ENCODE measurements around the gene MSRB1.

Gene MSRB1, protein sequence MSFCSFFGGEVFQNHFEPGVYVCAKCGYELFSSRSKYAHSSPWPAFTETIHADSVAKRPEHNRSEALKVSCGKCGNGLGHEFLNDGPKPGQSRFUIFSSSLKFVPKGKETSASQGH

DNA sequence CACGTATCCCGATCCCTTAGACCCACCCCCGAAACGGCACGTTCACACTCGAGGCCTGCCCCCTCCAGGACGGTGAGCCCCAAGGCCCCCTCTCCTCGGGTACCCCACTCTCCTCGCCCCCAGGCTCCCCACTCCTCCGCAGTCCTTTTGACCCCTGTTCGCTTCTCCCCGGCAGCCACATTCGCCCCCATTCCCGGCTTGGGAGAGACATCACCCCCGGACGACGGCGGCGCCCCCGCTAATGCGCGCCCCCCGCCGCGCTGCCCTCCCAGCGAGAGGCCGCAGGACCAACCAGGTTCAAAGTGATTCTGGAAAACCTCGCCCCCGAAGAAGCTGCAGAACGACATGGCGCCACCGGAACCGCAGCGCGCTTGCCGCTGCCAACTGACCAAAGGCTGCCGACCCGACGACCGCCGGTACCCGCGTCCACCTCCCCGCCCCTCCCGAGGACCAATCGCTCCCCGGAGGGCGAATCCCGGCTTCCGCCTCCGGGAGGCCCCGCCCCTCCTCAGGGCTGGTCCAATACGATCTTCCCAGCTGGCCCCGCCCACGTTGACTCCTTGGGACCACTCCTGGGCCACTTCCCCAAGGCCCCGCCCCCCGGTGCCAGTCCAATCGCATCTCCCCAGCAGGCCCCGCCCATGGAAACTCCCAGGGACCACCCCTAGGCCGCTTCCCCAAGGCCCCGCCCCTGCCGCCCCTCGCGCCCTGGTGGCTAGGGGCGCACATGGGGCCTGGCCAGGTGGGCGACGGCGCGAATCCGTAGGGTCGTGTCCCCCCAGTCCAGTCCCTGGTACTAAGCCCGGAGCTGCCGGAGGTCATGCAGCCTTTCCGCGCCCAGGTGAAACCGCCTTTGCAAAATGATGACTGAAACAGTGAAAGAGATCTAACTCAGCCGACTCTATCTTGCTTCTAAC, at the start of gene MSRB1:
Gene MSRB1, minus strand, starts transcription at position 390 of the 917 bp plus-strand sequence. Its CDS starts 43 bp downstream, at position 347.
- TF ChIP-seq, protein P1, sequence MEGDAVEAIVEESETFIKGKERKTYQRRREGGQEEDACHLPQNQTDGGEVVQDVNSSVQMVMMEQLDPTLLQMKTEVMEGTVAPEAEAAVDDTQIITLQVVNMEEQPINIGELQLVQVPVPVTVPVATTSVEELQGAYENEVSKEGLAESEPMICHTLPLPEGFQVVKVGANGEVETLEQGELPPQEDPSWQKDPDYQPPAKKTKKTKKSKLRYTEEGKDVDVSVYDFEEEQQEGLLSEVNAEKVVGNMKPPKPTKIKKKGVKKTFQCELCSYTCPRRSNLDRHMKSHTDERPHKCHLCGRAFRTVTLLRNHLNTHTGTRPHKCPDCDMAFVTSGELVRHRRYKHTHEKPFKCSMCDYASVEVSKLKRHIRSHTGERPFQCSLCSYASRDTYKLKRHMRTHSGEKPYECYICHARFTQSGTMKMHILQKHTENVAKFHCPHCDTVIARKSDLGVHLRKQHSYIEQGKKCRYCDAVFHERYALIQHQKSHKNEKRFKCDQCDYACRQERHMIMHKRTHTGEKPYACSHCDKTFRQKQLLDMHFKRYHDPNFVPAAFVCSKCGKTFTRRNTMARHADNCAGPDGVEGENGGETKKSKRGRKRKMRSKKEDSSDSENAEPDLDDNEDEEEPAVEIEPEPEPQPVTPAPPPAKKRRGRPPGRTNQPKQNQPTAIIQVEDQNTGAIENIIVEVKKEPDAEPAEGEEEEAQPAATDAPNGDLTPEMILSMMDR (IDR thresholded peaks at IDR 0.05; ENCODE audit: low read depth, low read length, missing control alignments): no peak
- DNase-seq (ENCODE audit: extremely low read depth, low read depth): peak; percentile 90
- peak within 1 kb of the TSS; percentile 80 for H3K4me3 ChIP-seq (replicated peaks; ENCODE audit: low read depth, low read length)

DNA sequence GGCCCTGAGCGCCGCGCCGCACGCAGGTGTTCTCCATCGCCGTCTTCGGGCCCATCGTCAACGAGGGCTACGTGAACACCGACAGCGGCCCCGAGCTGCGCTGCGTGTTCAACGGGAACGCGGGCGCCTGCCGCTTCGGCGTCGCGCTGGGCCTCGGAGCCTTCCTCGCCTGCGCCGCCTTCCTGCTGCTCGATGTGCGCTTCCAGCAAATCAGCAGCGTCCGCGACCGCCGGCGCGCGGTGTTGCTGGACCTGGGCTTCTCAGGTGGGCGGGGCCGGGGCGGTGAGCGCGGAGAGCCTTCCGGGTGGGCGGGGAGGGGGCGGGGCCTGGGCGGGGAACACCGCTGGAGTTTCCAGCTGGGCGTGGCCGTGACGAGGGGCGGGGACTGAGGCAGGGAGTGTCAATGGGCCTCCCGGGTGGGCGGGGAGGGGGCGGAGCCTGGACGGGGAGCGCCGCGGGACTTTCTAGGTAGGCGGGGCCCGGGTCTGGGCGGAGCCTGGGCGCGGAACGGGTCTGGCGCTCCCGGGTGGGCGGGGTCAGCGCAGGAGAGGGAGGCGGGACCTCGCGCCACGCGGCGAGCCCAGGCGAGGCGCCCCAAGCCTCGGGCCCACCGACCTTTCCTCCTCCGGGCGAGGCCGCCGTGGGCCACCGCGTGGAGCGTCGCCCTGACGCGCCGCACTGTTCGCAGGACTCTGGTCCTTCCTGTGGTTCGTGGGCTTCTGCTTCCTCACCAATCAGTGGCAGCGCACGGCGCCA, 49.1 kb upstream of the MSRB1 start:
- H3K4me3 ChIP-seq (replicated peaks; ENCODE audit: low read depth, low read length): no peak overlapping the region
- TF ChIP-seq, protein P1 (IDR thresholded peaks at IDR 0.05; ENCODE audit: low read depth, low read length, missing control alignments): no peak
- no peak for DNase-seq (ENCODE audit: extremely low read depth, low read depth)

DNA sequence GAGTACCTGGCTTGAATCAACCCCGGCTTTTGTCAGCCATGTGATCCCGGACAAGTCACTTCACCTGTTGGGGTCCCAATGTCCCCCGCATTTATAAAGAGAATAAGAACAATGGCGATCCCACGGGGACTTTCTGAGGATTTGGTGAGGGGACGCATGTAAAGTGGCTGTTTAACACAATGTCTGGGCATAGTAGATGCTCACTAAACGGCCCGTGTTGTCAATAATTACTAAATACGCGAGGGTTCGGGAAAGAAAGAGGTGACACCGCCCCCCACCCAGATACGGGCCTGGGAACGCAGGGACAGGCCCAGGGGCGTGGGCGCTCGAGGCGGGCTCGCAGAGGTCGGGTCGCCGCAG, 48.6 kb upstream of the MSRB1 start:
- no peak for DNase-seq (ENCODE audit: extremely low read depth, low read depth)
- H3K4me3 ChIP-seq (replicated peaks; ENCODE audit: low read depth, low read length): no peak overlapping the region
- TF ChIP-seq, protein P1 (IDR thresholded peaks at IDR 0.05; ENCODE audit: low read depth, low read length, missing control alignments): no peak

DNA sequence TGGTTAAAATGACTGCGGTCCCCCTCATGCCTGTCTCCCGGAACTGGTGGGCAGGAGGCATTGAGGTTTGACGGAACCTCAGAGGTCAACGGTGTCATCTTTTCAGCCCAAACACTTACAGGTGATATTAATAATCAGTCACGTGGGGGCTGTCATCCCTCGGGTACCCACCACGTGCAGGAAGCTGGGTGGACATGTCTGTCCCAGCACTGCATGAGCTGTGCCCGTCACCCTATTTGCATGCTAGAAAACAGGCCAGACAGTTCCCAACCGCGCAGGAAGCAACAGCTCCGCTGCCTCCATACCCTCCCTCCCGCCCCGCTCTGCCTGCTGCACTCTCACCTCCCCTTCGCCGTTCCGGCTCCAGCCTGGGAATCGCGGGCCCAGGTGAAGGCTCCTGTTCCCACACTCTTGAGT, 48.1 kb upstream of the MSRB1 start:
- TF ChIP-seq, protein P1 (IDR thresholded peaks at IDR 0.05; ENCODE audit: low read depth, low read length, missing control alignments): no peak
- no peak for DNase-seq (ENCODE audit: extremely low read depth, low read depth)
- H3K4me3 ChIP-seq (replicated peaks; ENCODE audit: low read depth, low read length): no peak overlapping the region

DNA sequence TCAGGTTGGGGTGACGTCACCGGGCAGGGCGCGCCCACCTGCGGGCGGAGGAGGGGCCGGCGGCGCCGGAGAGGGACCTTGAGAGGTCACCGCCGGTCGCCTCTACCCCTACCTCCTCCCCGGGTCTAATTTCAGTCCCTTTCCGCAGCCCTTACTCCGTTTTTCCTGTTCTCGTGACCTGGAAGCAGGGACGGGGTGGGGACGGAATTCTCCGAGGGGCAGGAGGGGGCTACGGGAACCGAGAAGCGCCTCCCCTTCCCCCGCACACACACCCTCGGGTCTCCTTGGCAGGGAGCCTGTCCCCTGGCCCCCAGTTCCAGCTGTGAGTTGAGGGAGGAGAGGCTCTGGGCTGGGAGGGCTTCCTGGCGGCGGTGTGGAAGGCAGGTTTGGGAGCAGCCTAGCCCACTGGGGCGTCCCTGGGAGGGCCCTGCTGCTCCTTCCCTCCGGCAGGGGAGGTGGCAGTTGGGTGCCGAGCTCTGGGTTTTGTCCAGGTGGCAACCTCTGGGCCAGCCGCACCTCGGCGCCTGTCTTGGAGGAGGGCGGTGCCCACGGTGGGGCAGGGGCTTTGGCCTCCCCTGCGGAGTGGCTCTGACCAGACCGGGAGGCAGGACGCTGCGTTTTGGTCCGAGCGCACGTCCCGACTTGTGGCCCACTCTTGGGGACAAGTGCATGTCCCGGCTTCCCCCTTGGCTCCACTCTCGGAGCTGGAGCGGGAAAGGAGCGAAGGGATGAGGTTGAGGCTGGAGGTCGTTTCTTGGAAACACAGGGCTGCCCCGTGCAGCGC, 47.5 kb upstream of the MSRB1 start:
- no peak overlapping the region for H3K4me3 ChIP-seq (replicated peaks; ENCODE audit: low read depth, low read length)
- DNase-seq (ENCODE audit: extremely low read depth, low read depth): no peak
- TF ChIP-seq, protein P1 (IDR thresholded peaks at IDR 0.05; ENCODE audit: low read depth, low read length, missing control alignments): no peak

DNA sequence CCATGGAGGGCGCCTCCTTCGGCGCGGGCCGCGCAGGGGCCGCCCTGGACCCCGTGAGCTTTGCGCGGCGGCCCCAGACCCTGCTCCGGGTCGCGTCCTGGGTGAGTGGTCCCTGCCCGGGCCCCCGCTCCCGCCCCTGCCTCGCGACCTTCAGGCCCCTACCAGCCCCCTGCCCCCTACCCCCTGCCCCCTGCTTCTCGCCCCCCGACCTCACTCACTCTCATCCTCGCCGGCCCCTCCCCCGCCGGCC, 47.0 kb upstream of the MSRB1 start:
- TF ChIP-seq, protein P1 (IDR thresholded peaks at IDR 0.05; ENCODE audit: low read depth, low read length, missing control alignments): no peak
- no peak overlapping the region for H3K4me3 ChIP-seq (replicated peaks; ENCODE audit: low read depth, low read length)
- DNase-seq (ENCODE audit: extremely low read depth, low read depth): no peak
